ENCODE data around the gene NOSIP. TPM values are rescaled to one million over a fixed set of nuclear protein-coding genes. Genes with fewer than 3 reads are reported as not detected.
"Not testable (repeated sequence)": the region's sequence is repeated elsewhere in the genome, so short reads cannot be mapped to it uniquely, and the experiment has no call there.

The NOSIP gene
- total RNA-seq, 2 donors from 2014 or later, result 58.0 to 62.3 TPM

DNA sequence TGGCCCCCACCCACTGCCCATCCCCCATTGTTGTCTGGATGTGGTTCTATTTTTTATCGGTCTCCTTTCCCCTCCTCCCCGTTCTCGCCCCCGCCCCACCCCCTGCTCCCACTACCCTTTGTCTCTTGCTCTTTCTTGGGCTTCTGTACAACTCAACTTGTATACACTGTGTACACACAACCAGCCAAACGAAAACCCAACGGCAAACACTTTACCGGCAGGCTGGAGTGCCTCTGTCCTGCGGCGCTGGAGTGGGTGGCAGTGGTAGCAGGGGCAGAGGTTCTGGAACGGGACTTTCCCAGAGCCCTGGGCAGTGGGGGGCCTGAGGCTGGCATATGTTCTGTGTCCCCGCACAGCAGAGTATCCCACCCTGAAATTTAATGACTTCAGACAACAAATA, 45.9 kb upstream of the NOSIP start:
- no peaks in the 10 kb centered on the region for H3K27me3 Mint-ChIP-seq (ENCODE audit: insufficient read depth)
- DNase-seq, result no peak
- no peak overlapping the region for H3K4me3 Mint-ChIP-seq
- TF ChIP-seq, protein P1, sequence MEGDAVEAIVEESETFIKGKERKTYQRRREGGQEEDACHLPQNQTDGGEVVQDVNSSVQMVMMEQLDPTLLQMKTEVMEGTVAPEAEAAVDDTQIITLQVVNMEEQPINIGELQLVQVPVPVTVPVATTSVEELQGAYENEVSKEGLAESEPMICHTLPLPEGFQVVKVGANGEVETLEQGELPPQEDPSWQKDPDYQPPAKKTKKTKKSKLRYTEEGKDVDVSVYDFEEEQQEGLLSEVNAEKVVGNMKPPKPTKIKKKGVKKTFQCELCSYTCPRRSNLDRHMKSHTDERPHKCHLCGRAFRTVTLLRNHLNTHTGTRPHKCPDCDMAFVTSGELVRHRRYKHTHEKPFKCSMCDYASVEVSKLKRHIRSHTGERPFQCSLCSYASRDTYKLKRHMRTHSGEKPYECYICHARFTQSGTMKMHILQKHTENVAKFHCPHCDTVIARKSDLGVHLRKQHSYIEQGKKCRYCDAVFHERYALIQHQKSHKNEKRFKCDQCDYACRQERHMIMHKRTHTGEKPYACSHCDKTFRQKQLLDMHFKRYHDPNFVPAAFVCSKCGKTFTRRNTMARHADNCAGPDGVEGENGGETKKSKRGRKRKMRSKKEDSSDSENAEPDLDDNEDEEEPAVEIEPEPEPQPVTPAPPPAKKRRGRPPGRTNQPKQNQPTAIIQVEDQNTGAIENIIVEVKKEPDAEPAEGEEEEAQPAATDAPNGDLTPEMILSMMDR (conservative IDR thresholded peaks at IDR 0.05), result no peak
- H3K4me1 Mint-ChIP-seq, result no peaks in the 10 kb centered on the region
- no peaks in the 10 kb centered on the region for H3K9me3 Mint-ChIP-seq
- no peak overlapping the region for H3K9ac ChIP-seq (ENCODE audit: extremely low read depth, low read length, poor library complexity, severe bottlenecking)
- H3K27me3 ChIP-seq (ENCODE audit: control insufficient read depth, insufficient read depth, low read length, poor library complexity, severe bottlenecking), result no peaks in the 10 kb centered on the region
- no peak overlapping the region for H3K27ac ChIP-seq (ENCODE audit: low read depth, low read length)
- H3K27ac Mint-ChIP-seq, result no peak overlapping the region
- H3K4me3 ChIP-seq (ENCODE audit: low read length), result no peak overlapping the region
- H3K9me3 ChIP-seq (ENCODE audit: control insufficient read depth, low read length), result no peaks in the 10 kb centered on the region
- peaks cover 59% of the 10 kb centered on the region for H3K36me3 ChIP-seq (ENCODE audit: control insufficient read depth, insufficient read depth, low read length)
- H3K36me3 Mint-ChIP-seq (ENCODE audit: low read depth), result peaks cover 57% of the 10 kb centered on the region
- H3K4me1 ChIP-seq (ENCODE audit: control insufficient read depth, insufficient read depth, low read length), result no peaks in the 10 kb centered on the region
- 98 to 100% methylated on average over 5 to 7 of the region's 11 CpGs for whole genome bisulfite sequencing, 2 experiments (ENCODE audit: insufficient coverage in 1 of 2, insufficient read length in 1 of 2)

DNA sequence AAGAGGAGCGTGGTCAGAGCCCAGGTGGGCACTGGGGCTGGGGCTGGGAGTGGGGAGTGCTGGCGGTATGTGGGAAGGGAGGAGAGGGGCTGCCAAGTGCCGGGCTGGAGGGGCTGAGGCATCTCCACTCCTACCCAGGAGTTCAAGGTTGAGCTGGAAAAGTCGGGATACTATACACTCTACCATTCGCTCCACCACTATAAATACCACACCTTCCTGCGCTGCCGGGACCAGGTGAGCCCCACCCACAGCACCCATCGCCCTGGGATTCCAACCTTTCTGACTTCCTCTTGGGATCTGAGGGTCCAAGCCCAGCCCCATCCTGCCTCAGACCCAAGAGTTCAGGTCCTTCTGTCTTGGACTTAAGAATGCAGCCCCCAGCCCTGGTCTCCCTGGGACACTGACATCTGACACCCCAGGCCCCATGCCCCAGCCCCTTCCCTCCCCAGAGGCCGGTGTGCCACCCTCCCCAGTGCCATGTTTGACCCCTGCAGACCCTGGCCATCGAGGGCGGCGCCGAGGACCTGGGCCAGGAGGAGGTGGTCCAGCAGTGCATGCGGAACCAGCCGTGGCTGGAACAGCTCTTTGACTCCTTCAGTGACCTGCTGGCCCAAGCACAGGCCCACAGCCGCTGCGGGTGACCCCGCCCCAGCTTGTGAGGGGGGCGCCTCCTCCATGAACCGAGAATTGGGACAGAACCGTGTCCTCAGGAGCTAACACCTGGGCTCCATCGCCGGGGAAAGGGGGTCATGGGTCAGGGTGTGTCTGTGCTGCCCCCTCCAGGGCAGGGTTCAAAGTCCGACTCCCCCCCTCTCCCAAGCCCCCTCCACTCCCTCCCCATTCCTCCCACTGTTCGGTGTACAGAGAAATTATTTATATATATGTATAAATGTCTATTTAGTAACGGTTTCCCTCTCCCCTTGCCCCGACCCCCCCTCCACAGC, 44.9 kb upstream of the NOSIP start:
- Mint-ChIP-seq H3K27me3 (ENCODE audit: insufficient read depth) (no peaks in the 10 kb centered on the region), H3K4me1 (no peaks in the 10 kb centered on the region), H3K4me3 (no peak overlapping the region), H3K9me3 (no peaks in the 10 kb centered on the region), H3K36me3 (ENCODE audit: low read depth) (peaks cover 60% of the 10 kb centered on the region), H3K27ac (no peak overlapping the region)
- 93 to 100% methylated on average over 7 to 22 of the region's 27 CpGs for WGBS, 2 experiments (ENCODE audit: insufficient coverage in 1 of 2, insufficient read length in 1 of 2)
- H3K27ac ChIP-seq (ENCODE audit: low read depth, low read length), result no peak overlapping the region
- H3K36me3 ChIP-seq (ENCODE audit: control insufficient read depth, insufficient read depth, low read length), result peaks cover 62% of the 10 kb centered on the region
- TF ChIP-seq, protein P1 (conservative IDR thresholded peaks at IDR 0.05), result no peak
- no peaks in the 10 kb centered on the region for H3K9me3 ChIP-seq (ENCODE audit: control insufficient read depth, low read length)
- no peak overlapping the region for H3K4me3 ChIP-seq (ENCODE audit: low read length)
- H3K27me3 ChIP-seq (ENCODE audit: control insufficient read depth, insufficient read depth, low read length, poor library complexity, severe bottlenecking), result no peaks in the 10 kb centered on the region
- no peak for DNase-seq
- no peaks in the 10 kb centered on the region for H3K4me1 ChIP-seq (ENCODE audit: control insufficient read depth, insufficient read depth, low read length)
- no peak overlapping the region for H3K9ac ChIP-seq (ENCODE audit: extremely low read depth, low read length, poor library complexity, severe bottlenecking)

DNA sequence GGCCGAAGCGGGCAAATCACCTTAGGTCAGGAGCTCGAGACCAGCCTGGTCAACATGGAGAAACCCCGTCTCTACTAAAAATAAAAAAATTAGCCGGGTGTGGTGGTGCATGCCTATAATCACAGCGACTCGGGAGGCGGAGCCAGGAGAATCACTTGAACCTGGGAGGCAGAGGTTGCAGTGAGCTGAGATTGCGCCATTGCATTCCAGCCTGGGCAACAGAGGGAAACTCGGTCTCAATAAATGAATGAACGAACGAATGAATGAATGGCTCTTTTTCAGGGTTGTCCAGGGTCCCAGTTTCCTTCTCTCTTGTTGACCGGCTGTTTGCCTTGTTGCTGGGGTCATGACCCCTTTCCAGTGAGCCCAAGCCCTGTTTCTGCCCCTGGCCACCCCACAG, 37.5 kb upstream of the NOSIP start:
- not testable (repeated sequence) for H3K27me3 ChIP-seq (ENCODE audit: control insufficient read depth, insufficient read depth, low read length, poor library complexity, severe bottlenecking); H3K4me3 Mint-ChIP-seq; H3K9me3 Mint-ChIP-seq; H3K27me3 Mint-ChIP-seq (ENCODE audit: insufficient read depth); H3K4me3 ChIP-seq (ENCODE audit: low read length); H3K27ac ChIP-seq (ENCODE audit: low read depth, low read length); DNase-seq; H3K27ac Mint-ChIP-seq; H3K9ac ChIP-seq (ENCODE audit: extremely low read depth, low read length, poor library complexity, severe bottlenecking); H3K9me3 ChIP-seq (ENCODE audit: control insufficient read depth, low read length); H3K4me1 Mint-ChIP-seq; H3K4me1 ChIP-seq (ENCODE audit: control insufficient read depth, insufficient read depth, low read length)
- peaks cover 76% of the 10 kb centered on the region for H3K36me3 ChIP-seq (ENCODE audit: control insufficient read depth, insufficient read depth, low read length)
- 84 to 98% methylated on average over 13 of the region's 13 CpGs for WGBS, 2 experiments (ENCODE audit: insufficient coverage in 1 of 2, insufficient read length in 1 of 2)
- peaks cover 79% of the 10 kb centered on the region for H3K36me3 Mint-ChIP-seq (ENCODE audit: low read depth)

Data from endodermal cell (in vitro differentiated cells).